NCI-H1436 (cell line): ENCODE results near the gene KCTD16.

Source experiments
- DNase-seq: peaks from one replicate; lab custom pipeline; 2025; lab: John Stamatoyannopoulos, UW

Gene KCTD16

DNA sequence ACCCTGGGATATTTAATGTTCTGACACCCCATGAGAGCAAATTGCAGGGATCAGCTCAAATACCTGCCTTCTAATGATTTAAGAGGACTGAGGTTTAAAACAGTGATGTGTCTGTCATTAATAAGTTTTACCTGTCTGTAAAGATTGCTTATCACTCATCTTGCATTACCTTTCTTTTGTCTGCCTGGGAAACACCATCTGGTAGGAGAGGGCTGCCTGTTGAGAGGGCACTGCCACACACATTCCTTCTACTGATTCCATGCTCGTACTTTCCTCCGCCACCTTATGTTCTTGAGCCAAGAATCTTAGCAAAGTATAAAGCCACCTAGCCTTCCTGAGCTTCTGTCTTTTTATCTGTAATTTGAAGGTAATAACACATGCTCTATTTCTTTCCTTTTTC, 118.6 kb downstream of the KCTD16 start:
- DNase-seq, result no peak

DNA sequence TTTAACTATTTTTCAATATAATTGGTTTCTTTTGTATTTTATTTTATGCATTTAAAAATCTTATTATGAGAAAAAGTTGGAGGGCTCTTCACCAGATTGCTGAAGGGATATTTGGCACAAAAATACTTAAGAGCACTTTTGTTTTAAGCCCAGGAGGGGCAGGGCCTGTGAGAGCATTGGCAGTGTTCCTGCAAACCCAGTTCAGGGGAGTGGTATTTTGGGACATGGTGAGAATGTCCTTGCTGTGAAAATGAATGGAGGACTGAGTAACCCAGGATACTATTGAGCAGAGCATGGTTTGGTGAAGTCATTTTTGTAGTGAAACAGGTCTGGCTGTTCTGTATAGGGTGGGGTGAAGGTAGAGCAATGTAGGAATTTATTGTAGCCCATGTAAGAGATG, 121.4 kb downstream of the KCTD16 start:
- DNase-seq, result no peak

DNA sequence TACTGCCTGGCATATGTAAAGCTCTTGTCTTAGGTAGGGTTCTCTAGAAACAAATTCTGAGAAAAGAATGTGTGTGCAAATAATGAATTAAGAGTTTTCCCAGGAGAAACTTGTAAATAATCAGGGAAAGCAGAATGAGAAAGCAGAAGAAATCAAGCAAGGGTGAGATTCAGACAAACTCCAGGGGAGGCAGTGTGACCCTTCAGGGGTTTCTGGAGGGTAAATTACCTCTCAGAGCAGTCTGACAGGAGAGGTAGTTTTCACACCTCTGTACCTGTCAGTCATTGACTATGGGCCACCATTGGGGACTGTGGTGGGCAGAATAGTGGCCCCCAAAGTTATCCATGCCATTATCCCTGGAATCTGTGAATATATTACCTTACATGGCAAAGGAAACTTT, 124.6 kb downstream of the KCTD16 start:
- no peak for DNase-seq

DNA sequence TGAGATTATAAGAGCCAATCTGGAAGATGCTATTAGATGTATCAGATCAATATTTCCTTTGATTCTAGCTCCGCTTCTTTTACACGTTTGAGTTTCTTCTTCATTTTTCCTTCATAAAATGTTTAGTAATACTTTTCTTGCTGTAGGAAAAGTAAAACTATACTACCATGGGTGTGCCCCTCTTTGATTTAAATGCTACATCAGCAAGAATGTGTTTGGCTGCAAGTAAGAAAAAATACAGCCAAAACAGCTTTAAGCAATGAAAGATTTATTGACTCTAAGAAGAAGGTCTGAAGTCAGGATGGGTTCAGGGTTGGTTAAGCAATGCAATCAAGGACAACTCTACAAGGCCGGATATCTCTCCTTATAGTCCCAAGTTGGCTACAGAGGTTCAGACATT, 126.4 kb downstream of the KCTD16 start:
- DNase-seq, result no peak

DNA sequence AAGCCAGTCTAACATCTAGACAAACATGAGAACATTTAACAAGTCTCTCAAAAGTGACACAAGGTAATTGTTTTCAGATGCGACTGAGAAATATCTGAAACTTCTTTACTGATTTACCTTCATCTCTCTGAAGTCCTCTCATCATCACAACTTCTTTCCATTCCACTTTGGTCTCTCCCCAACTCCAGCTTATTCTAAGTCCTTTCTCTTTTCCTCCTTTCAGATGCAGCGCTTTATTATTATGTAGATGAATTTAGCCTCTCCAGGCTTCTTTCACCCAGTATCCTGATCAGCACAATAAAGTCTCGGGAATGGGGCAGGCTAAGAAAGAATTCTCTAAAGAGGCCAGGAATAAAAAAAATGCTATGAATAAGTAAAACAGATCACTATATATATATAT, 128.0 kb downstream of the KCTD16 start:
- no peak for DNase-seq

DNA sequence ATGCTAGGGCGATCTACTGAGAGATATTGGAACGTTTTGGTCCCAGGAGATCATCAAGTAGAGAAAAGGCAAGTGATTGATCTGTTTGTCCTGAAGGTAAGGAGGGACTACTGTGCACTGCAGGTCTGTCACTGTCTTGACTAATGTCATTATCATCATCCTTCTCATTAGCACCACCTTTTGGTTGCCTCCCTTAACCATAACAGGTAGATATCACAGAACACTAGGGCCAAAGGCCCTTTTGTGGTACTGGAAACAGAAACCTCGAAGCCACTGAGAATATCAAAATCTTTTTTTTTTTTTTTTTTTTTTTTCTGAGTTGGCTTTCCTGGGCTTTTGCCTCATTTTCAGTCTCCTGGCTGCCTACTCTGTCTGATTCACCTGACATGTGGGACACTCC, 134.0 kb downstream of the KCTD16 start:
- no peak for DNase-seq

DNA sequence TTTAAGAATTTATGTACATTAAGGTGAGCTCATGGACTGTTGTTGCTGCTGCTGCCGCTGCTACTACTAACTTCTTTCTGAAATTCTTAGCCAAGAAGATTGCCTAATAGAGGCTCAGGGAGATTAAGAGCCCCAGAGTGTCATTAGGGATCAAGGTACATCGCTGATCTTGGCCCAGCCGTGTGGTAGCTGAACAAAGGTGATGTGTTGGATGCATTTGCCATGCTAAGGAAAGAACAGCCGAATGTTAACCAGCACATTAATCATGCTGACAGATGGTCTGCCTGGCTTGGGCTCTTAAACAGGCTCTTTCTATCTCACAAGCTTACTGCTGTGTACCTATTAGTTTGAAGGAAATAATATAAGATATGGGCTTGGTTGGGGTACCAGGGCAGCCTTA, 137.1 kb downstream of the KCTD16 start:
- DNase-seq, result no peak

DNA sequence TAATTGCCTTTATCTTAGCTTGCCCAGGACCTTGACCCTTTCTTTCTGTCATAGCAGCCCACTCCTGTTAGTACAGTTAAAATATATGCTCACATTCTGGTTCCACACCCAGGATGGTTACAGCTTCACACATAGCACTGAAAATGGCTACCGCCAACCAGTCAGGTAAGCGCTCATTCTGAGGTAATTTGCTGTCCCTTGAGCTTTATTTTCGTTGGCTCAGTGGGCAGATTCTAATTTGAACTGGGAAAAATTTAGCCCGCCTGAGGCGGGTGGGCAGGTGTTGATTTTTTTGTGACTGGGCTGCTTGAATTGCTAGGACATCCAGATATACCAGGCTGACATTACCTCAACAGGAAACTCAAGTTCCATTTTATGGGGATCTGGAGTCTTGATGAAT, 137.5 kb downstream of the KCTD16 start:
- DNase-seq, result peak; percentile 19

DNA sequence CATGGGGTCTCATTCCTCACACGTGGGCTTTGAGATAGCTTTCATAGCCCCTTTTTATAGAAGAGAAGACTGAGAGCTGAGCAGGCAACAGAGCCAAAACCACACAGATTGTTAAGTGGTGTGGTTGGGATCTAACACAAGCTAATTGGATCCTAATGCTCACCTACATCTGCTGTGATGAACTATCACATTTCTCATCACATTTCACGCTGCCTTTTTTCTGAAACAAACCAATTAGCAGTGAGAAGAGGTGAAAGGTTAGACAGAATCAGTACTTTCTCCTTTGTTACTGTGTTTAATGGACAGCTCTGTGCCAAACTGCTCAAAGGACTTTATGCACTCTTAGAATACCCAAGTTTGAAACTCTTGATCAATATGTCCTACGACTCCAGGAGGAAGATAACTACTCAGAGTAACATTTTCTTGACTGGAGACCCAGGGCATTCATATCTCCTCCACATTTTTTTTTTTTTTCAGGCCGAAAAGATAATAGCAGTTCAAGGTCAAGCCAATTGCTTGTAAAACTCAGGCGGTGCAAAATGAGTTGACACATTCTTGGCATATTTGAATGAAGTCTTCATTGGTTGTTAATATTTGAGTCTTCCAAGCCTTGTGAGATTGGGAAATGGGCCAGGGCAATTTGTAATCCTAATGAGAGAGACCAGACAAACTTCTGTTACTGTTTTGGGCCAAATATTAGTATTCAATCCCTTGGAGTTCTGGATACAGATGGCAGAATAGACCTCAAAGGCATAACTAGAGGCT, 138.4 kb downstream of the KCTD16 start:
- no peak for DNase-seq

DNA sequence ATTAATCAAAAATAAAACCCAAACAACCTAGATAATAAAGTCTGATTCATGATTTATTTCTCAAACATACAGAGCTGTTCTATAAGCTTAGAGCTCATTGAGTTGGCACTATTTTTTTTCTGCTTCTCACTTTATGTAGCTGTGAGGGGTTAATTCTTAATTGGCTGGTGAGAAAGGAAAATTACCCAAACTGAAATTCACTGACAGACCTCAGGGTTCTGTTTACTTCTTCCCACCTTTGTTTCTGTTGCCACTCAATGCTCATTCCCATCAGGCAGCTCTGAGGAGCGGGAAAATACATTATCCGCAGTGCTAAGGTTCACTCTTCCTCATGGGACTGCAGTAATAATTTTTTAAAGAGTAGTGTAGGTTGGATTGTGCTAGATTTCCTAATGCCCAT, 139.9 kb downstream of the KCTD16 start:
- no peak for DNase-seq

DNA sequence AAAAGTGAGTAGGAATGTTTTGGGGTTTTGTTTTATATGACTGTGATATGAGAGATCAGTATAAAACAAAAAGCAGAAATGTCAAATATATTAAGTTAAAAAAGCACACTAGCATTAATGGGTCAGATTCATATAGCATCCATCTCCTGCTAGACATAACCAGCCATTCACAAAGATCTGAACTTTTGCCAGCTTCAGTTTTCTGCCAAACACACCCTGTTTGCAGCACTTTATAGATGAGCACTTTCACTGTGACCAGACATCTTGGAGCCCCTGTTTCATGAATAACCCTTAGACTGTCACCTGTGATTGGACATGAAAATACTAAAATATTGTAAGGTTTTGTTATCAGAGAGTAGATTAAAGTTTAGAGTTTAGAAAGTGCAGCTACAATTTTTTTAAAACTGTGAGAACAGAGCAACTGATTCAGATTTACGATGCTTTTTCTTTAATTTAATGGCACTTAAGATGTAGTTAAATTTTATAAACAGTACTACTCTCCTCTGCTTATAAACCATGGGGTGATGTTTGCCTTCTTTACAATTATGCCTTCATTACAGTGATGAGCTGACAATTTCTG, 142.6 kb downstream of the KCTD16 start:
- DNase-seq, result no peak

DNA sequence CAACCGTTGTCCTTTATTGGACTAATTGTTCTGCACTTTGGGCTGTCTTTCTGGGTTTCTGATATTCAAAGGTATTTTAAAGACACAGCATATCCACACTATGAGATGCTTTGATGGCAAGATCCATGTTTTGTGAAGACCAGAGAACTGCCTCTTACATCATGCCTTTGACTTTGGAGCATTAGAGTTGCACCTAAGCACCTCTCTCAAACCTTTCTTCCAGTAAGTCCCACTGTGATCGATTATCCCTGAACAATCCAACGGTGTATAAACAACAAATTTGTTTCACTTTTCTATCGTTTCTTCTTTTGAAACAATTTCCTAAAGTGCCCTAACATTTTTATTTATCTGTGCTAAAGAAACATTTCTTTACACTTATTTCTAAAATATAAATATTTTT, 144.4 kb downstream of the KCTD16 start:
- no peak for DNase-seq

DNA sequence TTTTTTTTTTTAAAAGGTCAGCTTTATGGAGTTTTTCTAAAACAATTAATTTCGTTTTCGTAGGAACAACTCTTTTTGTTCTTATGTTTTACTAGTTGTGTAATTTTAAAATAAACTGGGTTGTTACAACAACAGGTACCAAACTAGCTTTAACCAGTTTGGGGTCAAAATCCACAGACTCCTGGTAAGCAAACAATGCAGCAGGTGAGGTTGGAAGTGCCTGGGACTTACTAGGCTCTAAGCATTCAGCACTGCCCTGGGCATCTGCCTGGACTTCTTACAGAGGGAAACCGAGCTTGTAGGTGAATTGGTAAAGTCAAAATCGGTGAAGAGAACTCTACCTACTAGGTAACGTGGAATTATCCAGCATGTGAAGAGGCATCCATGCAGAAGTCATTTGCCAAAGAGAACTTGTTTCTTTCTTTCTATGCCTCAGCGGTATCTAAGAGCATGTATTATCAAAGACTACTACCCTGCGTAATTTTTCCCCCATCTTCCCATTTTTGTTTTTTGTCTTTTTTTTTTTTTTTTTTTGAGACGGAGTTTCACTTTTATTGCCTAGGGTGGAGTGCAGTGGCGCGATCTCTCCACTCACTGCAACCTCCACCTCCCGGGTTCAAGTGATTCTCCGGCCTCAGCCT, 145.4 kb downstream of the KCTD16 start:
- DNase-seq, result no peak

DNA sequence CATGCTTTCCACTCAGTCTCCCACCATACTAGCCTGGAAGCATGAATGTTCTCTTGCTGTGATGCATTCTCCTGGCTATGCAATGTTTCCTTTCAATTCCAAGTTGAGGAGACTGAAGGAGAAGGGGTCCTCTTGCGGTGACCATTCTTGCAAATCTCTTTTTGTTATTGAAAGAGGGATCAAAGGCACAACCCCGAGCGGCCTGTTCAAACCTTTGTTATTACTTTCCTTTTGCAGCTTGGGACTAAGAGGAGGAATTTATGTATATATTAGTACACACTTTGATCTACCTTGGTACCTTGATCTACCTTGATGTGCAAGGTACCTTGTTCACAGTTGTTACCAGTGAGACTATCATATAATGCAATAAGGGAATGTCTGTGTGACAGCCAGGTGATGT, 147.3 kb downstream of the KCTD16 start:
- DNase-seq, result no peak

DNA sequence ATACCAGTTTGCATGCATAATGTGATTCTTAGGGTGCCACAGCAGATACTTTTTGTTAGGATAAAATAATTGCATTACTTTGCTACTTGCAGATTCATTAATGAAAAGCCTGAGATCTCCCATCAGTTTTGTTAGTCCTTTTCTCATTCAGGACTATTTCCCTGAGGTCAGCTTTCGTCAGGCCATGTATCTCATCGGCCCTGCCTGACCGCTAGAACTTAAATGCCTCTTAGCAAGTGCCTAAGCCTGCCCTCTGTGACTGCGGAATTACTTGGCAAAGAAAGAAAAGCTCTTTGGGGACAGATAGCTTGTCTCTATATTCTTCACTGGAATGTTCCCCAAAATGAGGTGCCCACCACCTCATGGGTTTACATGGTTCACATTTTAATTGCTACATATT, 147.8 kb downstream of the KCTD16 start:
- no peak for DNase-seq

DNA sequence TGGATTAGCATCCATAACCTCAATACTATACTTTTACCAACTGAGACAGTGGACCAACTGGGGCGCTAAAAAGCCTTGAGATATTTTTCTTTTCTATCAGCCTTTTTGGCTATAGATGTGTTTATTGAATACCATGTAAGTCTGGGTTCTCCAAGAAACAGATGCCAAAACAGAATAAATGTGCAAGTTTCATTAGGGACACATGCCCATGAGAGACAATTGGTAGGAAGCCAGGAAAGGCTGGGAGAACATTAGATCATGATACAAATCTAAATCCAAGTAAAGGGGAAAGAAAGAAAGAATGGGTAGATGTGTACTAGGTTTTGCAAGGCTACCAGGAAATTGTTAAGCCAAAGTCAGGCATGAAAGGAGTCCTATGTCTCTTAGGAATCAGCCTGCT, 152.5 kb downstream of the KCTD16 start:
- no peak for DNase-seq

DNA sequence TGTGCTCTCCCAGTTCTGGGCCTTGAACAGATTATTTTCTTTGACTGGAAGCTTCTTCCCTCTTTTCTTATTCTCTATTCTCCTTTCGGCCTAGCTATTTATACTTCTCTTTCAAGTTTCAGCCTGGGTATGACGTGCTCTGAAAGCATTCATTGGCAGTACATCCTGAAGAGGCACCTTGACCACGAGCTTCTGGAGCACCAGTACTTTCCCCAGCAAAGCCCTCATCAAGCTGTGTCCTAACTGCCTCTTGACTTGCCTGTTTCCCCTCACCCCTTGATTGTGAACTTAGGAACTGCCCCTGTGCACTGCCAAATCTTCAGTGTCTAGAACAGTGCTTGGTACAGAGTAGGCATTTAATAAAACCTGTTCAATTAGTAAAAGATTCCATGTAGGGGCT, 154.9 kb downstream of the KCTD16 start:
- DNase-seq, result no peak

DNA sequence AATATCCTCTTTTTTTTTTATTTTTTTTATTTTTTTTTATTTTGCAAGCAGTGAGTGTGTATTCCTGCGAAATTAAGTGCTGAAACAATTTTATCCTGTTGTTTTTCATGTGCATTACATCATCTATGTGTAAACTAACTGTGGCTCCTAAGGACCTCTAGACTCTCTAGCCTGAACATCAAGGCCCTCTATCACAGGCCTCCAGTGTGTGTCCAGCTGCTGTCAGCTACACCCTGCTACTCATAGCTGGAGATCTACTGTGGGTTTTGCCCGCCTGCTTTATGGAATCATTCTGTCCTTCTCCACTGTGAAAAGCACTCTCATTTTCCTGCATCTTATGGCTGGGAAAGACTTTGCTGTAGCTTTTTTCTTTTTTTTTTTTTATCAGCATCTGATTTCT, 157.8 kb downstream of the KCTD16 start:
- DNase-seq, result no peak

DNA sequence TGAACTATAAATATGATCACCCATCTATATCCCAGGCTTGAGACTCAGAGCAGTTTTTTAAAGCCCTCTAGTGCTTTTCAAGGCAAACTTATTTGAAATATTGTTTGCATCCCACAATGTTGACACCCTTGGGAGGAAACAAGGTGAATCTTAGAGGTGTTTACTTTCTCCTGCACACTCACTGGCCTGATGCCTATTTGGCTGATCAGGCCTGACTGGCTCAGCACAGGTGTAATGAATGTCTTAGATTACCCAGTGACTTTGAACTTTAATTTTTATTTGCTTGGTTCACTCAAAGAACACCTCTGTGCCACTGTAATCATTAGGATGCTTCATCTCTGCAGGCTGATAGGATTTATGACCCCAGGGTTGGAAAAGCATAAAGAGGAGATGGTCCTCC, 158.3 kb downstream of the KCTD16 start:
- DNase-seq, result no peak

DNA sequence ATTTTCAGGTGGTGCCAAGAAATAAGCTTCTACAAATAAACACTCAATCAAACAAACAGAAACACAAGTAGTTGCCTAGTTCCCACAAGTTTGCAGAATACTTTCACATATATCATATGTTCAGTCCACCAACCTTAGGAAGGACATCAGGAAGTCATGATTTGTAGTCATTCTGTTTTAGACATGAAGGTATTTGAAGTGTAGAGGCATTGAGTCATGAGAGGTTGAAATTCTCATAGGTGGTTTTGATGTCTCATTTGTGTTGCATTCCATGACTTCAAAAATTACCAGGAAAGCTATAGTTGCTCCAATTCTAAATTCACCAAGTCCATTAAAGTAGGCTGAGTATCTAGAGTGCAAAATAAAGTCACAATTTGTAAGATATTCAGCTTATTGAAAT, 159.0 kb downstream of the KCTD16 start:
- no peak for DNase-seq

DNA sequence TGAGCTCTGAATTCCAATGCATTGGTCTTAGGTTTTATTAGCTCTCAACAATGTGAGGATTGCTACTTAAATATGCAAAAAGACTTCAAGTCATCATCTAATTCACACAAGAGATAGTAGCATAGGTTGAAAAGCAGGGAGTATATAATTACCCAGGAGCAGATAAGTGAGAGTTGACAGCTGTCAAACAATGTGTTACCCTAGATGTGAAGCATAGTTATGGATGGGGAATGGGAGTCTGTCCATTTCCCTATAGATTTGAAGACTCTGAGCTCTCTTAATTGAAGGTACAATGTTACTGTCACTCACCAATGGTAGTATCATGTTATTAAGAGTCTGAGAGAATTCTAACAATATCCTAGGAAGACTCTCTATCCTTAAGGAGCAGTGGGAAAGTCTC, 160.7 kb downstream of the KCTD16 start:
- DNase-seq, result no peak

DNA sequence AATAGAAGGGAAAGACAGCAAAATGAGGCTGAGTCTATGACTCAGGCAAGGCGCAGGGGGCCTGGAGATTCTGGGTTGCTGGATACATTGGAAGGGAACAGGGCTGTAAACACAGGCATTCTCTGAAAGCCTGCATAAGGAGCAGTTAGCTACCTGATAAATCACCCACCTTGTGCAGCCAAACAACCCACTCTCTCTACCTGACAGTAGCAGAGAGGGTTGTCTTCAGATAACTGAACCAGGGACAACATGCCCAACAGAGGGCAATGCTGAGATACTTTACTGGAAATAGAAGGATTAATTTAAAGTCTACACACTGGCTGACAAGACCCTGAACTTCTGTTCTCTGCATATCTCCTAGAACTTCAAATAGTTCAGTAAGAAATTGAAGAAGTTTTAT, 161.6 kb downstream of the KCTD16 start:
- DNase-seq, result no peak

DNA sequence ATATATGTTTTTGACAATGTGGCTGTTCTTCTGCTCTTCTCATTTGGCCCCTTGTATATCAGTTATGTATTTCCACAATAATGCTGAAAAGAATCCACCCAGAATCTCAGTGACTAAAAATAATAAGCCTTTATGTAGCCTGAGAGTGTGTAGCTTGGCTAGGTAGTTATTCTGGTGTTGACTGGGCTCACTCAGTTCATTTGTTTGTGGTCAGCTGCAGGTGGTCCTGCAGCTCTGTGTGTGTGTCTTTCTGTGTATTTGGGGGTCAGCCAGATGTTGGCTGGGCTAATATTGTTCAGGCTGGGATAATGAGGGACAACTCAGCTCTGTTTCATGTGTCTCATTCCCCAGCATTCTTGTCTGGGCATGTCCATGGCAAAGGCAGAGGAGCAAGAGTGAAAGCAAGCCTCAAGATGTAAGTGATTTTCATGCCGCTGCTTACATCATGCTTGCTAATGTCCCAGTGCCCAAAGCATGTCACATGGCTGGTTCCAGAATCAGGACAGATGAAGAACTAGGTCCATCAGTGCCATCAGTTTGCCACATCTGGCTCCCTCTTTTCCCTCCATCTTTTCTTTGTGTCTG, 162.8 kb downstream of the KCTD16 start:
- no peak for DNase-seq
